GM19238 (cell line): ENCODE data around the gene QRFP.
"Not testable (repeated sequence)": the region's sequence is repeated elsewhere in the genome, so short reads cannot be mapped to it uniquely, and the experiment has no call there.

ENCODE experiments used
- DNase-seq: peaks from one replicate; pipeline ENCODE4 v3.0.0; 2011; ENCODE audit warnings: low spot score; ENCODE audit not compliant: insufficient read length

Gene QRFP

DNA sequence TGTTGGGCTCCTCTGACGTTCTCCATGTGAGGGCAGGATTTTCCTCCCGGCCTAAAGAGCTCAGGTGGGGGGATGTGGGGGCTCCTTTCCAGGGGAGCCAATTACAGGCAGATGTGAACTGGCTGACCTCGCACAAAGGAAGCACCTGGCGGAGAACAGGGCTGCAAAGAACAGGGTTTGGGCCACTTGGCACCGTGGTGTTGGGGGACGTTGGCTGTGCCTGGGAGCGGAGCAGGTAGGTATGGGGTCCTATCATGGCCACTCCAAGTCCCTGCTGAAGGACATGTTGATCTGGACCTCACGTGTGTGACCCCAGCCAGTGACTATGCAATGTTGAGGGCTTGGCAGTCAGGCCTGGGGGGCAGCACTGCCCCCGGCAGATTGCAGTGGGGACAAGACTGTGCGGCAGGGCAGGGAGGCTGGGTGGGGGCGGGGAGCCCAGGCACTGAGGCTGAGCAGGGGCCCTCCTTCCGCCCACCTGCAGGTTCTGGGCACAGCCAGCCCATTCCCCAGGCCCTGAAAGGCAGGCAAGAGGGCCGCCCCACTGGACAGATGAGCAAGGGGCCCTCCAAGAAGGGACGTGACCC lies 23.0 kb upstream of the QRFP start:
- no peak for DNase-seq

DNA sequence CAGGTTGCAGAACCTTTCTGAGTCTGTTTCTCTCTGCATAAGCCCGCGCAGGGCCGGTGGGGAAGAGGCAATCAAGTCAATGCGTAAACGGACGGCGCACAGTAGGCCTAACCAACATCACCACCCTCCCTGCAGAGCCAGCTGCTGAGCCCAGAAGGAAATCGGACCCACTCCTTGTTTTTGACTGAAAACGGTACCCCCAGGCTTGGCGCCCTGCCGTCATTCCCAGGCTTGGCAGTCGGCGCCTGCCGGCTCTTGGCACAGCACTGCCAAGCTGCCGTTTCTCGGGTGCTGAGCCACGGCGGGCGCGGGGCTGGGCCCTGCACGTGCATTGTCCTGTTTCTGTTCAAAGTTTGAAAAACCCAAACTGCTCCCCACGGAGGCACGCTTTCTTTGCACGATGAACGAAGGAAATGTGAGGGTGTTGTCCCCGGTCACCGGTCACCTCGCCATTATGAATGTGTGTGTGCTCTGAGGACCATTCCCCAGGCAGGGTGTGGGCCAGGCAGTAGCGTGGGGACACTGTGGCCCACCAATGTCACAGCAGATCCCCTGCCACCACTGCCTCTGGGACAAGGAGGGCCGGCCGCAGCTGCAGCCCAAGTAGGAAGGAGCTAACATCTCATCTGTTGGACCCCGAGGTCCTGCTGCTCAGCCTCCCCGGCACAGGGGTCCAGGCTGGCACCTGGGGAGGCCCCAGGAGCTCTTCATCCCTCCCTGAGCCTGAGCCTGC lies 22.4 kb upstream of the QRFP start:
- no peak for DNase-seq

DNA sequence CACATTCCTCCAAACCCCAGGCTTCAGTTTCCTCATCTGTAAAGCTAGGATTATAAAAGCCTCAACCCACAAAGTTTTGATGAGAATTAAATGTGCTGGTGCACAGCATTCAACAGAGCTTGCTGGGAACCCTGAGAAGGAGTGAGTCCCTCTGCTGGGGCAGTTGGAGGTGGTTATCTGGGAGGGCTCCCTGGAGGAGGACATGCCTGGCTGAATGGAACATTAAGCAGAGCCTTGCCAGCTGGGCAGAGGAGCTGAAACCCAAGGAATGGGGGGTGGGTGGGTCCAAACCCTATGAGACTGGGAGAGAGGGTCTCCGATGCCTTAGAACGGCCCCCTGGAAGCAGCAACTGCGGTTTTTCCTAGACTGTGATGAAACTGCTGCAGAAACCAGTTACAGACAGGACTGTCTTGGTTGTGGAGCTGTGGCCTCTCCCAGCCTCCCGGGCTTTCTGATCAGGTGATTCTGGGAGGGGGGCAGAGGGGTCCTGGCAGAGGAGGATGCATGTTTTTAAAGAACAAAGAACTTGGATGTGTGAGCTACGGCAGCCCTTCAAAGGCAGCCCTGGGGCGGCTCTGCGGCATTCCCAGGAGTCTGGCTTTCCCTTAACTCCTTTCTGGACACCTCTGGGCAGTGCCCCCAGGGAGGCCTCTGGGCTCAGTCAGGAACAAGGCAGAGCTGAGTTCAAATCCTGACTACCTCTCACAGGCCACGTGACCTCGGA lies 21.7 kb upstream of the QRFP start:
- DNase-seq: no peak

DNA sequence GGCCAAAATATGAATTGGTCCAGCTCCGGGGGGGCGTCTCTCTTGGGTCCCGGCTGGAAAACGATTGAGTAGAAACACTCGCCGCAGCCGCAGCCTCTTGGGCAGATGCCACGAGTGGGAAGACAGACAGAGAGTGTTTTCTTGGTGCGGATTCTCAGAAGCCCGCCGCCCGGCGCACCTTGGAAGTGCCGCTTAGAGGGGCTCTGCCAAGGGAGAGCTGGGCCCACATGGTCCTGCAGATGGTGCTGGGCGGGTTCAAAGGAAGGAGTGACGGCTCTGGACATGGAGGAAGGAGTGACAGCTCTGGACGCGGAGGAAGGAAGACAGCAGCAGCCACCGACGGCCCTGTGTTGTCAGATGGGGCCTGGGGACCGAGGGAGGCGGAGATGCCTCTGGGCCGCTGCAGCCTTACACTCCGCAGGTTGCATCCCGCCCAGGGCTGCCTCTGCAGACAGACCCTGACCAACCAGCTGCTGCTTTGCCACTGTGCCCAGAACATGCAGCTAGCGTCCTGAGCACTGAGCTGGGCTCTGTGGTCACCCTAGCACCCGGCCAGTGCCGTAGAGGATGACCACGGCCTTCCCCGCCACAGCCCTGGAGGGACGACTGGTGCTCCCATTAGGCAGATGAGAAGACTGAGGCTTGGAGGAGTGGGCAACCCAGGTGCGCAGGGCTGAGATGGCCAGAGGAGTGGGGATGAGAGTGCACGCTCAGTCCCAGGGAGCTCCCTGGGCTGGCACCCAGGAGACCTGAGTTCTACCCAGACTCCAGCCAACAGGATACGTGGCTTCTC lies 20.8 kb upstream of the QRFP start:
- no peak for DNase-seq

DNA sequence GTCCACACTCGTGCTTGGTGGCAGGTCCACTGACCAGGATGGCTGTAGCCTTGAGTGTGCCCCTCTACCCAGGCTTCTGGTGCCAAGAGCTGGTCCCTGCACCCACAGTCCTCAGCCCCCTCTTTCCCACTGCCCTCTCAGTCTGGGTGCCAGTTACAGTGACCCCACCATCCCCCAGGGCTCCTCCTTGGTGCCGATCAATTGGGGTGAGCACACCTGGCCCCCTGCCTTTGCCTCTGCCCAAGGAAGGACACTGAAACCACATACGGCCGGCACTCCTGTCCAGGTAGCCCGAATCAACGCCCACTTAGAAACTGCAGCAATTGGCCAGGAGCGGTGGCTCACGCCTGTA lies 18.5 kb upstream of the QRFP start:
- DNase-seq: no peak

DNA sequence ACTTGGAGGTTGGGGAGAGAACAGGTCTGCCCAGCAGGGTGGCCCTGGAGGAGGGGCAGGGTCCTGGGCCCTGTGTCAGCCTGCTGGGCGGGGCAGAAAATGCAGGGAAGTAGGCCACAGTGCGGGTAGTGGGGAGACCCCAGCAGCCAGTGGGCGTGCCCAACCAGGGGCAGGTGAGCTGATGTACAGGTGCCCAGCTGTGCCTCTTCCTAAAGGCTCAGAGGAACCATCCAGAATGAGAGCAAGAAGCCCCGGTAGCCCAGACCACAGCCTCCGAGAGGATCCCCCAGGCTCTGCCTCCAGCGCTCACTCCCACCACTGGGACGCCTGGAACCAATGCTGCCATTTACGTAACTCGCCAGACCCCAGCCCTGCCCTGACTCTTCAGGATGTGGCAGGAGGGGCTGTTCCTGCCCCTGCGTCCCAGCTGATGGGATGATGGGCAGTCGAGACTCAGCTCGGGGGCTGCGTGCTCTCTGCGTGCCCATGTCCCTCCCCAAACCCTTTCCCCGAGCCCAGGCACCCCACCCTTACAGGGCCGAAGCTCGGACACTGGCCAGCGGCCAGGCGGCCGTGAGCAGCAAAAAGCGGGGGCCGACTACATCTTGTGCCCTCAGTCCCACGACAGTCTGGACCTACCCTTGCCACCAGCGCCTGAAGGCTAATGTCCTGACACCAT lies 17.9 kb upstream of the QRFP start:
- DNase-seq: no peak

DNA sequence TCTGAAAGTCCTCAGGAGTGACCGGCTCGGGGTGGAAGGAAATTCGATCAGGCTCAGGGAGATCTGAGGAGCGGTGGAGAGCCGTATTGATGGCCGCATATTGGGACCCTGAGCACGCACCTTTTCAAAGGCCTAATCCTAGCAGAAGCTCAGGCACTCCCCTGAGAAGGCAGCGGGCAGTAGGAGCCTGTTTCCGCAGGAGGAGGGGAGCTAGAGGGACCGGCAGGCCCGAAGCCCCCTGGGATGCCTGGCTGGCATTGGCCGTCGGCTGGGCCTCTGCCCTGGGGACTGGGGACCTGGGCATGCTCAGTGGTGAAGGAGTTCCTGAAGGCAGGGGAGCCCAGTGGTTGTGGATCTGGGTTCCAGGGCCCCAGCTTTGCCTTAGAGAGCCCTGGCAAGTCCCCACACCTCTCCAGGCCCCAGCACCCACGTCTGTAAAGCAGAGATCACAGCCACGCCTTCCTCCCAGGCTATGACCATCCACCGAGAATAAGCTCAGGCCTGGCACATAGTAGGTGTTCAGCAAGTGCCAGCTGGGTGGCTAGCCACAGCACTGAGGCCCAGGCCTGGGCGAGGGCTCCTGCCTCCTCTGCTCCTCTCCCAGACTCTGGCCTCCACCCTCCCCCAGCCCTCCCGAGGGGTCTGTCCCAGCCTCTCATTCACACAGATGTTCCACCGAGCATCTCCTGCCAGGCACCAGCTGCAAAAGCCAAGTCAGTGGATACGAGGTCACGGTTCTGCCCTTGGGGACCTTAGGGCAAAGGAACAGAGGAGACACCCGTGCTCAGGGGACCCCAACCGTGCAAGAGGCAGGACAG lies 17.2 kb upstream of the QRFP start:
- DNase-seq: no peak

DNA sequence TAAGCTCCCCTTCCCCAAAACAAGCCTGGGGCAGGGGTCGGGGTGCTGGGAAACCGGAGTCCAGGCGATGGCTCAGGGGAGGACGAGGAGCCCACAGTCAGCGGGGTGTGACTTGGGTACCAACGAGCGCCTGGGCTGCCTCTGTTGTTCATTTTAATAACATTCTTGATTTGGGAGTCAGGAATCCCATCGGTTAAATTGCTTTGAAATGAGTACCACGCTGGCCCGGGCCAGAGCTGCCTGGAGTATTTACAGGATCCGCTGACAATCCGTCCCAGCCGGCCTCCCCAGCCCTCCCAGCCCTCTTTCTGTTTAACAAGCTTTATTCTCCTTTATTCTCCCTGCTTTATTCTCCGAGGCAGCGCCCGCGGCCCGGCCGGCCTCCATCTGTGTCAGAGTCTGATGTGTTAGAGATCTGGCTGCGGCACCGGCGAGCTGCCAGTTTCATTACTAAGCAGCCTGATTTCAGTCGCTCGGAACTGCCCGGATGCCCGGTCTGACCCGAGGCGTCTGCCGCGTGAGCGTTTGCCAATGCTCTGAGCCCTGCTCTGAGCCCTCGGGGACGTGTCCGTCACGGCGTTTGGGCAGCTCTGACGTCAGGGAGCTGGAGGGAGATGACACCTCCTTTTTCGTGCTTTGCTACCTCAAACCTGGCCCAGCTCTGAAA lies 16.5 kb upstream of the QRFP start:
- DNase-seq: no peak

DNA sequence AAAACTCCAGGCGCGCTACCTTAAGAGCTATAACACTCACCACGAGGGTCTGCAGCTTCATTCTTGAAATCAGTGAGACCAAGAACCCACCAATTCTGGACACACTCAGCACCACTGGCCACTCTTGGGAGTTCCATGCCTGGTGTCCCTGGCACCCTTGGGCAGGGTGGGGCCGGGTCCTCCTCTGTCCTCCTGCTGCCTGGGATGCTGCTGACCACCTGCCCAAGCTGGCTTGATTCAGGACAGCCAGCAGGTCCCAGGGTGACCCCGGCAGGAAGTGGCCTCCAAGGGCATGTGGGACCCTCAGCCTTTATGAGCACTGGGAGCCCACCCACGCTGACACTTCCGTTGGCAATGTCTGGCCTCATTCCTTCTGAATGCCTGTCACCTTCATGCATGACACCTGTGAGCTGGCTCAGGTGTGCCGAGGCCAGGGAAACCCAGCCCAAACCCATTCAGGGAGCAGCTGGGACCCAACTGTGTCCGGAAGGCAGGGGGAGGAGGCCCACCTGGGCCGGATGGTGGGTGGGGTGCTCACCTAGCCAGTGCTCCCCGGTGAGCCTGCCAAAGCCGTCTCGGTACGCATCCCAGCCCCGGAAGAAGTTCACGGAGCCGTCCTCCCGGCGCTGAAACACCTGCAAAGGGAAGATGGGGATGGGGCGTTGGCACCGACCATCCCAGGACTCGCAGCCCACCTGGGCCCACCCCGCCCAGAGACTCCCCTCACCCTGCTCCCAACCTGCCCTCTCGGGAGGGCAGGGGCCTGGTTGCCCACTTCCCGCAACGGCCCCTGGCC lies 14.8 kb upstream of the QRFP start:
- DNase-seq: no peak

DNA sequence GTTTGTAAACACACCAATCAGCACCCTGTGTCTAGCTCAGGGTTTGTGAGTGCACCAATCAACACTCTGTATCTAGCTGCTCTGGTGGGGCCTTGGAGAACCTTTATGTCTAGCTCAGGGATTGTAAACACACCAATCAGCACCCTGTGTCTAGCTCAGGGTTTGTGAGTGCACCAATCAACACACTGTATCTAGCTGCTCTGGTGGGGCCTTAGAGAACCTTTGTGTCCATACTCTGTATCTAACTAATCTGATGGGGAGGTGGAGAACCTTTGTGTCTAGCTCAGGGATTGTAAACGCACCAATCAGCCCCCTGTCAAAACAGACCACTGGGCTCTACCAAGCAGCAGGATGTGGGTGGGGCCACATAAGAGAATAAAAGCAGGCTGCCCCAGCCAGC lies 14.1 kb upstream of the QRFP start:
- DNase-seq: not testable (repeated sequence)

DNA sequence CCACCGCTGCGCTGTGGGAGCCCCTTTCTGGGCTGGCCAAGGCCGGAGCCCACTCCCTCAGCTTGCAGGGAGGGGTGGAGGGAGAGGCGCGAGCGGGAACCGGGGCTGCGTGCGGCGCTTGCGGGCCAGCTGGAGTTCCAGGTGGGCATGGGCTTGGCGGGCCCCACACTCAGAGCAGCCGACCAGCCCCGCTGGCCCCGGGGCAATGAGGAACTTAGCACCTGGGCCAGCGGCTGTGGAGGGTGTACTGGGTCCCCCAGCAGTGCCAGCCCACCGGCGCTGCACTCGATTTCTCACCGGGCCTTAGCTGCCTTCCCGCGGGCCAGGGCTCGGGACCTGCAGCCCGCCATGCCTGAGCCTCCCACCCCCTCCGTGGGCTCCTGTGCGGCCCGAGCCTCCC lies 13.4 kb upstream of the QRFP start:
- DNase-seq: not testable (repeated sequence)

DNA sequence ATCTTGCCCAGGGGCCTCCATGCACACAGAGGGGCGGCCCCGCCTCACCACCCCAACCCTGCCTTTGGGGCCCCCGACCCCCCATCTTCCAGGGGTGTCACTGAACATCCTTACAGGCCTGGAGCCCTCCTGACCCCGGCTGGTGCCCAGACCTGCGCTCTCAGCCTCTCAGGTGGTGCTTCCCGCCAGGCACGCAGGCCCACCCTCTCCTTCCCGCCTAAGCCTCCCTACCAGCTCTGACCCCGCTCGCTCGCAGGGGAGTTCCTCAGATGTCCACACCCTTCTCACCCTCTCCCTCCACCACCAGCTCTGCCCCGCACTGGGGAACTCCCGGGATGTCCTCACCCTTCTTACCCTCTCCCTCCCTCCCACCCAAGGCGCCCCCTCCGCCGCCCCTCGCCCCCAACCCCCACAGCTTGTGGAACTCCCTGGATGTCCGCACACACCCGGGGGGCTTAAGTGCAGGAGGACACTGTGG lies 12.3 kb upstream of the QRFP start:
- DNase-seq: no peak

DNA sequence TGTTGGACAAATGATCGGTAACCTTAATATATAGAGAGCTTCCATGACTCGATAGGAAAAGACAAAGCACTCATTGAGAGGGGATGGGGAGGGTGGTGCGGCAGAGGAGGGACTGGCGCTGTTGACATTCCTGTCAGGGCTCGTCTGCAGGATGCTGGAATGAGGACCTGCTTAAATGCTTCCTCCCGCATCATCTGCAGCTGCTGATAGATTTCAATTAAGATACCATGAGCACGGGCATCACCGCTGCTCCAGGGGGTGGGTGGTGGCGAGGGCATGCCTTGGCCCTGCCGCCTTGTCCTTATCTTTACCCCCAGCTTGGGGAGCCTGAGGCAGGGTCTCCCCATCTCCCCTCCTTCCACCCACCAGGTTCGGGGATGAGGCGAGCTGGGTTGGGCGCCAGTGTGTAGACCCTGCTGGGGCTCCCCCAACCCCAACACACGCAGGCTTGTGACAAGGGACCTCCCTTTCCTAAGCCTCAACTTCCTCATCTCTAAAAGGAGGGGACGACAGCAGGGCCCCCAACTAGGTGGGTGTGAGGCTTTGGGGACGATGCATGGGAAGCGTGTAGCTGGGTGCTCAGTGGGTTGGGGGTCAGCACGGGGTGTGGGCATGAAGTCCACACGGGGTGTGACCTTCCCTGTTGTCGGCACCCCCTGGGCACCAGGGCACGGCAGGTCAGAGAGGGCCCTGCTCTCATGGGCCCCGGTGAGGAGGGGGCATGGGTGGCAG lies 11.7 kb upstream of the QRFP start:
- no peak for DNase-seq

DNA sequence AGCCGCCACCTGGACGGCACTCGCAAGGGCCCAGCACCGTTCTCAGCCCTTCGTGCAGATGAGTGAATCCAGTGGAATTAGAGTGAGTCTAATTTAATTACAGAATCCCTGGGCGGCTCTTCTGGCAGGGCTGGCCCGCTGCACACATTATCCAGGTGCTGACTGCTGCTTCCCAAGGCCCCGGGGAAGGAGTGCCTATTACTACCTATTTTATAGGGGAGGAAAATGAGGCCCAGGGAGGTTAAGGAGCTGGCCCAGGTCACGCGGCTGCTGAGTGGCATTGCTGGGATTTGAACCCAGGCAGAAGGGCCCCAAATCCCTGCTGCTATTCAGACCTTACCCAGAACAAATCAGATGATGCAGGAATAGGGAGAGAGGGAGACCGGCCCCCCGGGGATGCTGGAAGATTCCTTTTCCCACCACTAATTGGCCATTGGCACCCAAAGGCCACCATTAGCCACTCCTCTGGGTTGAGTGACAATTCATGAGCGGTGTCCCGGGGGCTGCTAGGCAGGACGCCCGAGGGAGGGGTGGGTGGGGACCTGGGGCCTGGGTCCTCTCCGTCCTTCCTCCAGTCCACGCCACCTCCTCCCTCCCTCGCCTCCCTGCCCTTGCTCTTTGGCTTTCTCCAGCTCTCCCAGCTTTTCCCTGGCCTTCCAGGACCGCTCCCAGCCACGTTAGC lies 10.3 kb upstream of the QRFP start:
- no peak for DNase-seq

DNA sequence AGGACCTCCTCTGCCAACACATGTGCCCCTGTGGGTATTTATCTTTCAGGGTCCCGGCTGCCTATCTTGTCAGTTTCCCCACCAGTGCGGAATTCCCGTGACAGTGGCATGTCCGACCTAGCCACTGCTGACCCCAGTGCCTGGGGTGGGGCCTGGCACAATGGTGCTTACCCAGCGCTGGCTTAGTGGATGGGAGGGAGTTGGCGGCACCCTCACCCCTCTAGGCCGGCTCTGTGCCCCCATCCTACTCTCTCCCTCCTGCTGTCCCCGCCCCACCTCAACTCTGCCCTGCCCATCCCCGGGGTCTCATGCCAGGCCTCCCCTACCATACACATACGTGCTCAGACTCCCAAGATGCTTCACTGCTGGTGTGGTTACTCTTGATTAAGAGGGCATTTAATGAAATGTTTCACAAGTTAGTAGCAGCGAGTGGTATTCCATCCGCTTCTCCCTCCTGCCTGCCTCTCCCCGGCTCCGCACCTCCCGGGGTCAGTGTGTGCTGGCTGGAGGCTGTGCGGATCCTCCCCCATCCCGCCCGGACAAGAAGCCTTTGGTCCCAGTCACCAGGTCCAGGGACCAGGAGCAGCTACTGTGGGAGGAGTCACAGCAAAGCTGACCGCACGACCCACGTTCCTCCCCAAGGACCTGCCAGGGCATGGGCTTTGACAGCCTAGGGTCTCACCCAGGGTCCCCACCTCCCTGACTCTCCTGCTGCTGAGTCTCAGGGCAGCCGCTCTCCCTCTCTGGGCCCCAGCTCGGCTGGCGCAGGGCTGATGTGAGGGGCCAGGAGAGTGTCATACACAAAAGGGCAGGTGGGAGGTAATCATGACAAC lies 9.5 kb upstream of the QRFP start:
- no peak for DNase-seq

DNA sequence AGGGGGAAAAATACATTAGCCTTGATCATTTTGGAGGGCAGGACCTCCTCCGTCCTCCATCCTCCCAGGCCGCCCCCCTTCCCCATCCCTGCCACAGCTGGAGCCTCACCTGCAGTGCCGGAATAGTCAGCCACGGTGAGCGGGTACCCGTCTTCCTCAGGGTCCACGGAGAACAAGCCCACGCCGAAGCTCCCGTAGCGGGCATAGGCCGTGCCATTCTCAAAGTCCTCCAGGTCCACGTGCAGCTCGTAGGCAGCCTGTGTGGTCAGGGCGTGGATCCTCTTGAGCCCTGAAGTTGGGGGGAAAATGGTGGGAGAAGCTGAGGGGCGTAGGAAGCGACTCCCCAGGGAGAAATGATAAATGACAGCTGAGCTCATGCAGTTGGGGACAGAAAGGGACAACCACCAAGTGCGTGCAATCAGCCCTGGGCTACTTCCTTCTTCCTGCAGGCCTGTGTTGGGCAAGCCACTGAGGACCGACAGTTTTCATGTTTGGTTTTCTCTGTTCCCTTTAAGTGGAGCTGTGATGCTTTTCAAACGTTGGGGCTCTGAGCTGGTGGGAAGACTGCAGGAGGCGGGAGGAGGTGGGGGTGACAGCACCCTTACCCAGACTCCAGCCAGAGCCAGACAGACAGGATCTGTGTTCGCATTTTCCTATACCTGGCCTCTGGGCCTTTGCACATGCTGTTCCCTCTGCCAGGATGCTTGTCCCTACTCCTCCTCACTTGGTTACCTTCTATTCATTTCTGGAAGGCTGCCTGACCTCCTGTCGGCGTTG lies 8.7 kb upstream of the QRFP start:
- no peak for DNase-seq
